ENCODE results near the gene DMP1.

GRCh38 chr4:87707279-87707918 is 57.3 kb downstream of the DMP1 start:
- TF ChIP-seq SUZ12 (IDR thresholded peaks at IDR 0.05; ENCODE audit: low read length): no peak
- TF ChIP-seq CTCF (IDR thresholded peaks at IDR 0.05; ENCODE audit: control extremely low read depth in 1 of 3, insufficient read depth in 1 of 3, low read depth in 1 of 3, low read length in 3 of 3): no peak
- TF ChIP-seq CEBPB (IDR thresholded peaks at IDR 0.05; ENCODE audit: low read depth, low read length): no peak
- no peak for TF ChIP-seq CREB1 (IDR thresholded peaks at IDR 0.05)
- TF ChIP-seq TAF1 (IDR thresholded peaks at IDR 0.05; ENCODE audit: low read depth, low read length): no peak
- TF ChIP-seq ATF2 (IDR thresholded peaks at IDR 0.05; ENCODE audit: low read length): no peak
- TF ChIP-seq POLR2A (IDR thresholded peaks at IDR 0.05; ENCODE audit: control extremely low read depth in 1 of 2, low read depth in 2 of 2, low read length in 2 of 2): no peak
- TF ChIP-seq EZH2 (IDR thresholded peaks at IDR 0.05; ENCODE audit: low read depth, low read length, severe bottlenecking): no peak
- no peak for TF ChIP-seq SIN3A (conservative IDR thresholded peaks at IDR 0.05 in 1 of 2, IDR thresholded peaks at IDR 0.05 in 1 of 2; ENCODE audit: low read depth in 1 of 2, low read length in 2 of 2)
